ENCODE measurements around the gene PRR19. TPM values are rescaled to one million over a fixed set of nuclear protein-coding genes. Genes with fewer than 3 reads are reported as not detected.

The PRR19 gene
- total and polyA plus RNA-seq, 7 donors, result 0.17 to 0.73 (median 0.51) TPM; not detected in 2

DNA sequence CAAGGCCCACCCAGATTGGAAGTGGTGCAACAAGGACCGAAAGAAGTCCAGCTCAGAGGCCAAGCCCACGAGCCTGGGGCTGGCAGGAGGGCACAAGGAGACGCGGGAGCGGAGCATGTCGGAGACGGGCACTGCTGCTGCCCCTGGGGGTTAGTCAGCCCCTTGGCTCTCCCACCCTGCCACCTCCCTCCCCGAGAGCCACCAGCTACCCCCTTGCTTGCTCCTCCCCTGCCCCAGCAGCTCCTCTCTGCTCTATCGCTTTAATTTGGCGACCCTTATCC is 14.2 kb upstream of the PRR19 start:
- intact Hi-C loops (cut with DNase I), result no loop called here
- Histone ChIP-seq H3K4me1 (peaks cover 25% of the 10 kb centered on the region), H3K4me3 (no peak overlapping the region), H3K36me3 (ENCODE audit: insufficient read depth in 1 of 2, low read depth in 1 of 2) (peaks cover 8 to 61% of the 10 kb centered on the region in 2 donors), H3K27me3 (ENCODE audit: insufficient read depth in 3 of 3, low read length in 2 of 3) (no peaks in the 10 kb centered on the region), H3K9me3 (no peaks in the 10 kb centered on the region), H3K27ac (no peak overlapping the region)
- DNase-seq (peak in 1 of 2 donors; percentile 7), ATAC-seq (no peak)
- 89 to 94% (median 90%) methylated on average over 10 of the region's 10 CpGs for WGBS, 3 donors
- TF ChIP-seq, protein P1, sequence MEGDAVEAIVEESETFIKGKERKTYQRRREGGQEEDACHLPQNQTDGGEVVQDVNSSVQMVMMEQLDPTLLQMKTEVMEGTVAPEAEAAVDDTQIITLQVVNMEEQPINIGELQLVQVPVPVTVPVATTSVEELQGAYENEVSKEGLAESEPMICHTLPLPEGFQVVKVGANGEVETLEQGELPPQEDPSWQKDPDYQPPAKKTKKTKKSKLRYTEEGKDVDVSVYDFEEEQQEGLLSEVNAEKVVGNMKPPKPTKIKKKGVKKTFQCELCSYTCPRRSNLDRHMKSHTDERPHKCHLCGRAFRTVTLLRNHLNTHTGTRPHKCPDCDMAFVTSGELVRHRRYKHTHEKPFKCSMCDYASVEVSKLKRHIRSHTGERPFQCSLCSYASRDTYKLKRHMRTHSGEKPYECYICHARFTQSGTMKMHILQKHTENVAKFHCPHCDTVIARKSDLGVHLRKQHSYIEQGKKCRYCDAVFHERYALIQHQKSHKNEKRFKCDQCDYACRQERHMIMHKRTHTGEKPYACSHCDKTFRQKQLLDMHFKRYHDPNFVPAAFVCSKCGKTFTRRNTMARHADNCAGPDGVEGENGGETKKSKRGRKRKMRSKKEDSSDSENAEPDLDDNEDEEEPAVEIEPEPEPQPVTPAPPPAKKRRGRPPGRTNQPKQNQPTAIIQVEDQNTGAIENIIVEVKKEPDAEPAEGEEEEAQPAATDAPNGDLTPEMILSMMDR (IDR thresholded peaks at IDR 0.05), result no peak

DNA sequence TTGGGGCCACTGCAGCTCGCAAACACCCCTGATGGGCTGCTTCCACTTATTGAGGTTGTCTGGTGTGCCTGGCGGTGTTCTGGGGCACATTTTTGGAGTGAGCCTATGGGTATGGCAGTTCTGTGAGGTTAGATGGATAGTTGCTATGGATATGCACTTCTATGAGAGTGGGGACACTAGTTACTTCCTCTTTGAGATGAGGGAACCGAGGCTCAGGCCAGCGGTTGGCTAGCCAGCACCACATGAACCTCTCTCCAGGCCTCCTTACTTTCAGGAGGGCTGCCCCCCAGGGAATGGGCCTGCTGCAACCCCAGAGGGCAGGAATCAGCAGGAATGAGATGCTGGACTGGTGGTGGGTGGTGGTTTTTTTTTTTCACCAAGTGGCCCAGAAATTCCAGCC is 13.5 kb upstream of the PRR19 start:
- intact Hi-C loops (cut with DNase I), result no loop called here
- TF ChIP-seq, protein P1 (IDR thresholded peaks at IDR 0.05), result no peak
- ATAC-seq, result no peak
- Histone ChIP-seq H3K4me1 (peaks cover 19% of the 10 kb centered on the region), H3K27me3 (ENCODE audit: insufficient read depth in 3 of 3, low read length in 2 of 3) (no peaks in the 10 kb centered on the region), H3K4me3 (no peak overlapping the region), H3K9me3 (no peaks in the 10 kb centered on the region), H3K27ac (no peak overlapping the region), H3K36me3 (ENCODE audit: insufficient read depth in 1 of 2, low read depth in 1 of 2) (peaks cover 8 to 67% of the 10 kb centered on the region in 2 donors)
- DNase-seq, result peak in 1 of 2 donors; percentile 8
- WGBS, 3 donors, result 78 to 95% (median 86%) methylated on average over 4 of the region's 4 CpGs

DNA sequence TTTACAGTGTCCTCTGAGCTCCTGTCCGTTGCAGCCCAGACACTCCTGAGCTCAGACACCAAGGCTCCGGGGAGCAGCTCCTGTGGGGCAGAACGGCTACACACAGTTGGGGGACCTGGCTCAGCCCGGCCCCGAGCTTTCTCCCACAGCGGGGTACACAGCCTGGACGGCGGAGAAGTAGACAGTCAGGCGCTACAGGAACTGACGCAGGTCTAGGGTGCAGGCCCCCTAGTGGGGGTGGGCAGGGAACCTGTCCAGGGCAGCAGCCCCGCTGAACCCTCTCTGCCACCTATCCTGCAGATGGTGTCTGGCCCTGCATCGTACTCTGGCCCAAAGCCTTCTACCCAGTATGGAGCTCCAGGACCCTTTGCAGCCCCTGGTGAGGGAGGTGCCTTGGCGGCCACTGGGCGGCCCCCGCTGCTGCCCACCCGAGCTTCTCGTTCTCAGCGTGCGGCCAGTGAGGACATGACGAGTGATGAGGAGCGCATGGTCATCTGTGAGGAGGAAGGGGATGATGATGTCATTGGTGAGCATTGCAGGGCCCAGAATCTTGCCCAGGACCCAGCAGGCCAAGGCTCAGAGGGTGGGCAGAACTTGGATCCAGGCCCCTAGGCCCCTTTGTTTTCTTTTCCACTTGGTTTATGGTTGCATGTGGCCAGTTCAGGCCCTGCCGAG is 12.9 kb upstream of the PRR19 start:
- peak in 1 of 2 donors; percentile 10 for DNase-seq
- TF ChIP-seq, protein P1 (IDR thresholded peaks at IDR 0.05), result no peak
- intact Hi-C loops (cut with DNase I), result no loop called here
- peaks cover 8 to 73% of the 10 kb centered on the region in 2 donors for H3K36me3 ChIP-seq (ENCODE audit: insufficient read depth in 1 of 2, low read depth in 1 of 2)
- H3K4me3 ChIP-seq, result no peak overlapping the region
- no peak for ATAC-seq
- 89 to 93% (median 91%) methylated on average over 21 to 22 of the region's 22 CpGs for WGBS, 3 donors
- no peak overlapping the region for H3K27ac ChIP-seq
- H3K9me3 ChIP-seq, result no peaks in the 10 kb centered on the region
- H3K27me3 ChIP-seq (ENCODE audit: insufficient read depth in 3 of 3, low read length in 2 of 3), result no peaks in the 10 kb centered on the region
- peaks cover 18% of the 10 kb centered on the region for H3K4me1 ChIP-seq

DNA sequence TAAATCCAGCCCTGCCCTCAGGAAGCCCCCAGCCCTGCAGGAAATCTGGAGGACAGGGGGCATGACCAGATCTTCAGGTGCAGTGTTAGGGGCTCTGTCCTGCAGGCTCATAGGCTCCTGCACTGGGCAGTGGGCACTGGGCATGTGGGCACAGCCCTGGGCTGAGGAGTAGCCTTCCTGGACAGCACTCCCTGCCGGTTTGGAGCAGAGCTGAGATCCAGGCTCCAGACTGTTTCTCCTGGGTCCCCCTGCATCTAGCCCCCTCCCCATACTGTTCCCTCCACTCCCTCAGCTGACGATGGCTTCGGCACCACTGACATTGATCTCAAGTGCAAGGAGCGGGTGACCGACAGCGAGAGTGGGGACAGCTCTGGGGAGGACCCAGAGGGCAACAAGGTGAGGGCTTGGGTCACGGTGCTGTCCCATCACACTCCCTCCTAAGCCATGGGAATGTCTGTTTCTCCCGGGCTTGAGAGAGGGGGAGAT is 12.3 kb upstream of the PRR19 start:
- DNase-seq (peak in 1 of 2 donors; percentile 13), ATAC-seq (no peak)
- TF ChIP-seq, protein P1 (IDR thresholded peaks at IDR 0.05), result no peak
- Histone ChIP-seq H3K27me3 (ENCODE audit: insufficient read depth in 3 of 3, low read length in 2 of 3) (no peaks in the 10 kb centered on the region), H3K27ac (no peak overlapping the region), H3K4me1 (peaks cover 18% of the 10 kb centered on the region), H3K36me3 (ENCODE audit: insufficient read depth in 1 of 2, low read depth in 1 of 2) (peaks cover 8 to 79% of the 10 kb centered on the region in 2 donors), H3K9me3 (no peaks in the 10 kb centered on the region), H3K4me3 (no peak overlapping the region)
- intact Hi-C loops (cut with DNase I), result loop anchor here in 1 of 2 donors (10.0 kb wide), 1 partner anchor 155 kb away; the partner anchor contains the start of gene POU2F2
- WGBS, 3 donors, result 82 to 84% (median 82%) methylated on average over 8 of the region's 8 CpGs
